HuH-7.5 (cell line): ENCODE results near the gene ZNF22.

Source experiments
- DNase-seq: peaks from one replicate; pipeline ENCODE4 v3.0.0; 2011; ENCODE audit warnings: low spot score

The ZNF22 gene

GRCh38 chr10:45015590-45015989 is 14.9 kb downstream of the ZNF22 start:
- DNase-seq: no peak

DNA sequence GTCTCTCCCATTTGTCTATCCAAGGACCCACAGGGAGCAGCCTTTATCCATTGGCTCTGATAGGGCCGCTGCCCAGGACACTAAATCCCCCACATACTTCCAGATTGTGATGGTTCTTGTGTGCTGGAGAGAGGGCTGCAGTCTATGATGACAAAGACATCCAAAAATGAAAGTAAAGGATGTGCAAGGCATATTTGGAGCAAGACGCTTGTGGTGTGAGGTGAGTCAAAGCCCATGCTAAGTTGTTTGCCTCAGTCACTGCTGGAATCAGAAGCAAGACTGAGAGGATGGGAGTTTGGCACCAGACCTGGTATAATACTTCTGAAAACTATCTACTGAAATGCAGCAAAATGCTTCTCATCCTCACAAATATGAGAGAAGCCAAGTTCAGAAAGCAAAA is 22.7 kb downstream of the ZNF22 start:
- no peak for DNase-seq

DNA sequence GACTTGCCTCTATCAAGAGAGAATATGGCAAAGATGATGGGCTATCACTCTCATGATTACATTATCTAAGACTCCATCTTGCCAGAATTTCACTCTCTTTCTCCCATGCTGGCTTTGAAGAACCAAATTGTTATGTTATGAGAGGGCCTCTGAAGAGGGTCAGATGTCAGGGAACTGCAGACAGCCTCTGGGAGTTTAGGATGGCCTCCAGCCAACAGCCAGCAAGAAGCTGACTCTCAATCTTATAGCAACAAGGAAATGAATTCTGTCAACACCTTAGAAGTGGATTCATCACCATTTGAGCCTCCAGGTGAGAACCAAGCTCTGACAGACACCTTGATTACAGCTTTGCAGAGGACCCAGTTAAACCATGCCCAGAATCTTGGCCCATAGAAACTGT is 33.6 kb downstream of the ZNF22 start:
- DNase-seq: no peak

DNA sequence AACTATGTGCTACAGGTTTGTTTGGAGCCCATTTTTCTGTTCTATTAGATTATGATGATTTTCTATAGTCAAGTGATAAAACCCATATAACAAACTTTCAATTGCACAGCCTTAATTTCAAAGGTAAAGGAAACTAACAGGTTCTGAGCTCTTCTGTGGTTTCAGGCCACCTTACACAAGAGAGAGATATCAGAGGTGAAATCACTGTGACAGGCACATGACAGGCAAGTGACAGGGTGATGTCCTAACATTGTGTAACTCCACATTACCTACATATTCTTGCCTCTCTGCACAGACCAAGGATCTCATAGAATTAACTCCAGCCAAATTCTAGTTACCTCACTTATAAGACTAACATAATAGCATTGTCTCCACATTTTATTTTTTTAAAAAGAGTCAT is 35.0 kb downstream of the ZNF22 start:
- no peak for DNase-seq

DNA sequence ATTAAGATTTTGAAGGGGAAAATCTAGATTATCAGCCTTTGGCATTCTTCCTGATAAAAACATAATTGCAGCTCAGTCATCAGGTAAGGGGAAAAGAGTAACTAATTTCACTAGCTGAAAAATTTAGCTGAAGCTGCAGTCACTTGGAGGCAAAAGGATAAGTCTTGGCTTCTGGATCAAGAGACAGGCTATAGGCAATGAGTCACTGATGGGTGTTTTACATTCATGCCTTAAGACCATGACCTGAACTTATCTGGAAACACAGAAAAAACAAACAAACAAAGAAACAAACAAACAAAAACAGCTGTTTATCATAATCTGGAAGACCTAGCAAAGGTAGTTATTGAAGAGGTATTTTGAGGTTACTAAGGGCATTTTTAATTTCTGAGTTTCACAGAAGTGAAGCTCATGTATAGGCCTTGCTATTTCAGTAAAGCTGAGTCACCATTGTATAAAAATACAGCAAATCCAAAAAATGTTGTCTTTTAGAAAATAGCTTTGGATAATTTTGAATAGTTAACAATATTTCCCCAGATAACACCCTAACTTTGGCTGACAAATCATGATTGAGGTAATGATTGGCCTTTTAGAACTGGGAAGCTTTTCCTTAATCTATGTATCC is 40.3 kb downstream of the ZNF22 start:
- no peak for DNase-seq

- no peak for DNase-seq
These were observed 43.6 kb downstream of the ZNF22 start for GRCh38 chr10:45044290-45044689.

- DNase-seq: no peak
These were observed 50.0 kb downstream of the ZNF22 start for GRCh38 chr10:45050551-45051235.

- DNase-seq: no peak
These were observed 52.0 kb downstream of the ZNF22 start for GRCh38 chr10:45052700-45053099.

- no peak for DNase-seq
These were observed 52.9 kb downstream of the ZNF22 start for GRCh38 chr10:45053569-45054100.
